Measurements from ENCODE around the gene GOLGA6L24. TPM values are rescaled to one million over a fixed set of nuclear protein-coding genes. Genes with fewer than 3 reads are reported as not detected.
"Not testable (repeated sequence)": the region's sequence is repeated elsewhere in the genome, so short reads cannot be mapped to it uniquely, and the experiment has no call there.

Gene GOLGA6L24
- not detected for total RNA-seq
- not detected for polyA plus RNA-seq
- long read RNA-seq, donor 1, result 0 reads
- long read RNA-seq, donor 2, result 0 reads

GRCh38 chr15:28357984-28358383, at the start of gene GOLGA6L24:
Gene GOLGA6L24, minus strand, starts transcription at chr15:28358084. Its CDS starts 61 bp downstream, at chr15:28358023.
- no CpG with 5 or more reads among the region's 7 CpGs for WGBS, 2 donors
- not testable (repeated sequence) for H3K36me3 ChIP-seq (ENCODE audit: control insufficient read depth in 1 of 2, insufficient read depth in 2 of 2, low read length in 1 of 2)

GRCh38 chr15:28402774-28403435, 45.0 kb upstream of the GOLGA6L24 start:
- DNase-seq; H3K4me1 ChIP-seq (ENCODE audit: control insufficient read depth in 1 of 2, insufficient read depth in 2 of 2, low read length in 2 of 2); intact Hi-C loops (cut with DNase I); H3K27ac ChIP-seq (ENCODE audit: low read depth in 1 of 2, low read length in 2 of 2); H3K27me3 ChIP-seq (ENCODE audit: control insufficient read depth in 1 of 2, insufficient read depth in 2 of 2, low read length in 1 of 2); H3K36me3 ChIP-seq (ENCODE audit: control insufficient read depth in 1 of 2, insufficient read depth in 2 of 2, low read length in 1 of 2); H3K4me3 ChIP-seq (ENCODE audit: low read length in 2 of 2); H3K9me3 ChIP-seq (ENCODE audit: control insufficient read depth, low read length): not testable (repeated sequence)
- ATAC-seq (ENCODE audit: low FRiP score), result peak; percentile 58
- WGBS, 2 donors, result no CpG with 5 or more reads among the region's 64 CpGs

More at GRCh38 chr15:28357984-28358383, at the start of gene GOLGA6L24:
- ATAC-seq (ENCODE audit: low FRiP score); H3K4me1 ChIP-seq (ENCODE audit: control insufficient read depth in 1 of 2, insufficient read depth in 2 of 2, low read length in 2 of 2); H3K27ac ChIP-seq (ENCODE audit: low read depth in 1 of 2, low read length in 2 of 2); intact Hi-C loops (cut with DNase I); H3K9me3 ChIP-seq (ENCODE audit: control insufficient read depth, low read length); H3K4me3 ChIP-seq (ENCODE audit: low read length in 2 of 2); H3K27me3 ChIP-seq (ENCODE audit: control insufficient read depth in 1 of 2, insufficient read depth in 2 of 2, low read length in 1 of 2); DNase-seq: not testable (repeated sequence)

- intact Hi-C loops (cut with DNase I); ATAC-seq (ENCODE audit: low FRiP score): not testable (repeated sequence)
- 90 to 91% methylated on average over 2 of the region's 11 CpGs for WGBS, 2 donors
These were observed 38.1 kb upstream of the GOLGA6L24 start for GRCh38 chr15:28396022-28396421.

GRCh38 chr15:28380053-28380452, 22.2 kb upstream of the GOLGA6L24 start:
- H3K4me3 ChIP-seq (ENCODE audit: low read length in 2 of 2); H3K27ac ChIP-seq (ENCODE audit: low read depth in 1 of 2, low read length in 2 of 2); H3K27me3 ChIP-seq (ENCODE audit: control insufficient read depth in 1 of 2, insufficient read depth in 2 of 2, low read length in 1 of 2); H3K9me3 ChIP-seq (ENCODE audit: control insufficient read depth, low read length); H3K36me3 ChIP-seq (ENCODE audit: control insufficient read depth in 1 of 2, insufficient read depth in 2 of 2, low read length in 1 of 2); H3K4me1 ChIP-seq (ENCODE audit: control insufficient read depth in 1 of 2, insufficient read depth in 2 of 2, low read length in 2 of 2); intact Hi-C loops (cut with DNase I); DNase-seq; ATAC-seq (ENCODE audit: low FRiP score): not testable (repeated sequence)
- WGBS, 2 donors, result 10 to 13% methylated on average over 2 of the region's 3 CpGs

More at GRCh38 chr15:28396022-28396421, 38.1 kb upstream of the GOLGA6L24 start:
- not testable (repeated sequence) for H3K27ac ChIP-seq (ENCODE audit: low read depth in 1 of 2, low read length in 2 of 2); H3K27me3 ChIP-seq (ENCODE audit: control insufficient read depth in 1 of 2, insufficient read depth in 2 of 2, low read length in 1 of 2); H3K9me3 ChIP-seq (ENCODE audit: control insufficient read depth, low read length); H3K36me3 ChIP-seq (ENCODE audit: control insufficient read depth in 1 of 2, insufficient read depth in 2 of 2, low read length in 1 of 2); H3K4me3 ChIP-seq (ENCODE audit: low read length in 2 of 2); H3K4me1 ChIP-seq (ENCODE audit: control insufficient read depth in 1 of 2, insufficient read depth in 2 of 2, low read length in 2 of 2); DNase-seq

- H3K4me1 ChIP-seq (ENCODE audit: control insufficient read depth in 1 of 2, insufficient read depth in 2 of 2, low read length in 2 of 2); H3K27ac ChIP-seq (ENCODE audit: low read depth in 1 of 2, low read length in 2 of 2); DNase-seq; intact Hi-C loops (cut with DNase I); H3K36me3 ChIP-seq (ENCODE audit: control insufficient read depth in 1 of 2, insufficient read depth in 2 of 2, low read length in 1 of 2); H3K27me3 ChIP-seq (ENCODE audit: control insufficient read depth in 1 of 2, insufficient read depth in 2 of 2, low read length in 1 of 2); H3K9me3 ChIP-seq (ENCODE audit: control insufficient read depth, low read length); ATAC-seq (ENCODE audit: low FRiP score); H3K4me3 ChIP-seq (ENCODE audit: low read length in 2 of 2): not testable (repeated sequence)
- no CpG with 5 or more reads among the region's 8 CpGs for WGBS, 2 donors
These were observed 20.5 kb upstream of the GOLGA6L24 start, which contains the start of gene GOLGA8F for GRCh38 chr15:28378364-28378763. Gene GOLGA8F, plus strand, starts transcription at chr15:28378664. Its CDS starts 98 bp downstream, at chr15:28378762.

- WGBS, 2 donors, result 93 to 96% methylated on average over 6 to 13 of the region's 17 CpGs
These were observed 7.6 kb upstream of the GOLGA6L24 start for GRCh38 chr15:28365502-28365901.

GRCh38 chr15:28322129-28322588, 35.7 kb downstream of the GOLGA6L24 start, which contains the start of gene HERC2:
Gene HERC2, minus strand, starts transcription at chr15:28322179. Its CDS starts 746 bp downstream, at chr15:28321433.
- H3K9me3 ChIP-seq (ENCODE audit: control insufficient read depth, low read length); H3K4me1 ChIP-seq (ENCODE audit: control insufficient read depth in 1 of 2, insufficient read depth in 2 of 2, low read length in 2 of 2); H3K27me3 ChIP-seq (ENCODE audit: control insufficient read depth in 1 of 2, insufficient read depth in 2 of 2, low read length in 1 of 2); DNase-seq; H3K27ac ChIP-seq (ENCODE audit: low read depth in 1 of 2, low read length in 2 of 2); intact Hi-C loops (cut with DNase I); ATAC-seq (ENCODE audit: low FRiP score); H3K36me3 ChIP-seq (ENCODE audit: control insufficient read depth in 1 of 2, insufficient read depth in 2 of 2, low read length in 1 of 2); H3K4me3 ChIP-seq (ENCODE audit: low read length in 2 of 2): not testable (repeated sequence)
- no CpG with 5 or more reads among the region's 52 CpGs for WGBS, 2 donors

More at GRCh38 chr15:28365502-28365901, 7.6 kb upstream of the GOLGA6L24 start:
- H3K9me3 ChIP-seq (ENCODE audit: control insufficient read depth, low read length); intact Hi-C loops (cut with DNase I); H3K4me3 ChIP-seq (ENCODE audit: low read length in 2 of 2); H3K27me3 ChIP-seq (ENCODE audit: control insufficient read depth in 1 of 2, insufficient read depth in 2 of 2, low read length in 1 of 2); ATAC-seq (ENCODE audit: low FRiP score); H3K4me1 ChIP-seq (ENCODE audit: control insufficient read depth in 1 of 2, insufficient read depth in 2 of 2, low read length in 2 of 2); H3K36me3 ChIP-seq (ENCODE audit: control insufficient read depth in 1 of 2, insufficient read depth in 2 of 2, low read length in 1 of 2); H3K27ac ChIP-seq (ENCODE audit: low read depth in 1 of 2, low read length in 2 of 2): not testable (repeated sequence)
- DNase-seq, result peak in 1 of 2 donors; percentile 25

- H3K27ac ChIP-seq (ENCODE audit: low read depth in 1 of 2, low read length in 2 of 2); H3K4me3 ChIP-seq (ENCODE audit: low read length in 2 of 2); DNase-seq; H3K9me3 ChIP-seq (ENCODE audit: control insufficient read depth, low read length); intact Hi-C loops (cut with DNase I); H3K4me1 ChIP-seq (ENCODE audit: control insufficient read depth in 1 of 2, insufficient read depth in 2 of 2, low read length in 2 of 2); H3K27me3 ChIP-seq (ENCODE audit: control insufficient read depth in 1 of 2, insufficient read depth in 2 of 2, low read length in 1 of 2); H3K36me3 ChIP-seq (ENCODE audit: control insufficient read depth in 1 of 2, insufficient read depth in 2 of 2, low read length in 1 of 2); ATAC-seq (ENCODE audit: low FRiP score): not testable (repeated sequence)
- 0 to 1% methylated on average over 8 to 13 of the region's 39 CpGs for WGBS, 2 donors
These were observed 36.4 kb downstream of the GOLGA6L24 start for GRCh38 chr15:28321358-28322078.

Data from aorta (tissue), 5 donors.